Endothelial cell of umbilical vein (primary cell): ENCODE results near the gene QDPR.

Experiments used
- EZH2 ChIP-seq: IDR thresholded peaks from 2 replicates; pipeline ENCODE4 v1.6.1; 2012; ENCODE audit warnings: borderline replicate concordance, low read depth, mild to moderate bottlenecking, moderate library complexity, low read length, inconsistent platforms; ENCODE audit not compliant: severe bottlenecking
- POLR2A ChIP-seq: IDR thresholded peaks from 2 replicates; pipeline ENCODE4 v1.6.1; 2012; ENCODE audit warnings: low read depth, mild to moderate bottlenecking, control low read depth, low read length
- TF ChIP-seq, protein P1 (sequence below), 2 donors: IDR thresholded peaks; 1 replicate in 1 of 2; 2 replicates in 1 of 2; pipeline ENCODE4 v1.5.1; 2011; ENCODE audit warnings: low read length in 2 of 2, mild to moderate bottlenecking in 2 of 2, moderate library complexity in 2 of 2, control low read depth in 1 of 2, inconsistent platforms in 1 of 2, low read depth in 1 of 2; ENCODE audit not compliant: insufficient read depth in 1 of 2; ENCODE audit errors: extremely low read depth in 1 of 2
- TF ChIP-seq, protein P2 (sequence below): IDR thresholded peaks from 2 replicates; pipeline ENCODE4 v1.6.1; 2011; ENCODE audit not compliant: insufficient read depth, insufficient read length

DNA sequence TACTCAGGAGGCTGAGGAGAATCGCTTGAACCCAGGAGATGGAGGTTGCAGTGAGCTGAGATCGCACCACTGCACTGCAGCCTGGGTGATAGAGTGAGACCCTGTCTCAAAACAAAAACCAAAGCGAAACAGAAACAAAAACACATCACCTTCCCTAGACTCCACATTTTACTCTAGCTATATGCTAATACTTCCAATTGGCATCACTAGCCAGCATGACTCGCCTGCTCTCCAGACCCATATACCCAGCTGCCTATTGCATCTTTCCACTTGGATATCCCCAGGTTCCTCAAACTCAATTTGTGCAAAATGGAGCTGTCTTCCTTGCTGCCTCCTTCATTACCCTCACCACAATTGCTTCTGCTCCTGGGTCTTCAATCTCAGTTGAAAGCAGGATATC lies 42.7 kb upstream of the QDPR start:
- TF ChIP-seq, protein P1, sequence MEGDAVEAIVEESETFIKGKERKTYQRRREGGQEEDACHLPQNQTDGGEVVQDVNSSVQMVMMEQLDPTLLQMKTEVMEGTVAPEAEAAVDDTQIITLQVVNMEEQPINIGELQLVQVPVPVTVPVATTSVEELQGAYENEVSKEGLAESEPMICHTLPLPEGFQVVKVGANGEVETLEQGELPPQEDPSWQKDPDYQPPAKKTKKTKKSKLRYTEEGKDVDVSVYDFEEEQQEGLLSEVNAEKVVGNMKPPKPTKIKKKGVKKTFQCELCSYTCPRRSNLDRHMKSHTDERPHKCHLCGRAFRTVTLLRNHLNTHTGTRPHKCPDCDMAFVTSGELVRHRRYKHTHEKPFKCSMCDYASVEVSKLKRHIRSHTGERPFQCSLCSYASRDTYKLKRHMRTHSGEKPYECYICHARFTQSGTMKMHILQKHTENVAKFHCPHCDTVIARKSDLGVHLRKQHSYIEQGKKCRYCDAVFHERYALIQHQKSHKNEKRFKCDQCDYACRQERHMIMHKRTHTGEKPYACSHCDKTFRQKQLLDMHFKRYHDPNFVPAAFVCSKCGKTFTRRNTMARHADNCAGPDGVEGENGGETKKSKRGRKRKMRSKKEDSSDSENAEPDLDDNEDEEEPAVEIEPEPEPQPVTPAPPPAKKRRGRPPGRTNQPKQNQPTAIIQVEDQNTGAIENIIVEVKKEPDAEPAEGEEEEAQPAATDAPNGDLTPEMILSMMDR (IDR thresholded peaks at IDR 0.05; ENCODE audit: extremely low read depth in 1 of 2, insufficient read depth in 1 of 2, low read depth in 1 of 2, low read length in 2 of 2): no peak
- TF ChIP-seq EZH2 (no peak), POLR2A (no peak)
- TF ChIP-seq, protein P2, sequence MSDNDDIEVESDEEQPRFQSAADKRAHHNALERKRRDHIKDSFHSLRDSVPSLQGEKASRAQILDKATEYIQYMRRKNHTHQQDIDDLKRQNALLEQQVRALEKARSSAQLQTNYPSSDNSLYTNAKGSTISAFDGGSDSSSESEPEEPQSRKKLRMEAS: no peak
